Left colon (tissue), 2 donors: ENCODE results near the gene DKK3. TPM values are rescaled to one million over a fixed set of nuclear protein-coding genes. Genes with fewer than 3 reads are reported as not detected.

Experiments
- ATAC-seq: fragments of 200-7000 bp; cut with Tn5 transposase; one replicate; pipeline ENCODE4 v1.9.1; 2020; ENCODE audit warnings: mild to moderate bottlenecking, moderate library complexity
- DNase-seq, 2 donors: peaks; one replicate each; pipeline ENCODE4 v3.0.0-alpha.2; 2020
- intact Hi-C, 2 donors: fragments of 100-400 bp; cut with DNase I in 1 of 2; cut with micrococcal nuclease in 1 of 2; formaldehyde crosslinking; loops; one replicate each; pipeline versions ENCODE4 v1.11.2 to v1.14.0; 2022; cut with DNase I, micrococcal nuclease
- total RNA-seq, 2 donors: library from RNA; stranded (reverse); fragmentation: NEBNext Ultra II Directional; extraction: Animal tissue kit (Norgen Biotek cat#: 25700); gene quantifications; one replicate each; pipeline ENCODE4 v1.2.1, GENCODE V29; 2021
- donor health status: DM: no; HTN: no; CAD: no.
- donor health status: DM: yes; HTN: yes; CAD: no.

DKK3 gene
- total RNA-seq, 2 donors from 2014 or later, result 8.1 to 19.5 TPM

DNA sequence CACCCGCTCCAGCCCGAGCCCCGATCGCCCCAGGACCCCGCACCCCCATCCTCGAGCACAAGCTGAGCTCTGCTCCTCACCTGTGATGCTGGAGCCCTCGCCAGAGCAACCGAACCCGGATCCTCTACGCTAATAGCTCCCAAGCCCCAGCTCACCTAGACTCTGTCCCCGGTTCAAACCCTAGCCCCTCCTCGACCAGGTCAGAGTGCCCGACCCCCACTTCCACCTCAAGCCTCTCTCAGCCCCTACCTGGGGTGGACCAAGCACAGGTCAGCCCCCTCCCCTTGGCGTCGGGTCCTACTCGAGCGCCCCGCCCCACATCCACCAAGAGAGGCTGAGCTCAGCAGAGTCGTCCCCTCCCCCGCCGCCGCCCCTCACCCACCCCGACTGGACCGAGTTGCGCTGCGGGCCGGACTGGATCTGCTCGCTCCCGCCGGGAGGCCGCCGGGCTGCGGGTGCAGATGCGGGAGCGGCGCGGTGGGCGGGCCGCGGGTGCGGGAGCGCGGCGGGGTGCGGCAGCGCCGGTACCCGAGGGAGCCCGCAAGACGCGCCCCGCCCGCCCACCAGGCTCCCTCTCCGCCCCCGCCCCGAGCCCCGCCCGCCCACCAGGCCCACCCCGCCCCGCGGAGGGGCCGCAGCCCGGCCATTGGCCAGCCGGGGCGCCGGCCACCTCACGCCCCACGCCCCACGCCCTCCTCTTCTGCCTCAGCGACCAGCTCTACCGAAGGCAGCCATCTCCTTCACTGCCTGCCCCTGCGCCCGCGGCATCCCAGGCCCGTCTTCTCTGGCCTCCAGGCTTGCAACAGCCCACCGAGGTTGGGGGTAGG, 577 bp upstream of the DKK3 start:
- intact Hi-C loops, result no loop called here
- peak; percentile 49 for ATAC-seq
- DNase-seq, result peak in 1 of 2 donors; percentile 17

DNA sequence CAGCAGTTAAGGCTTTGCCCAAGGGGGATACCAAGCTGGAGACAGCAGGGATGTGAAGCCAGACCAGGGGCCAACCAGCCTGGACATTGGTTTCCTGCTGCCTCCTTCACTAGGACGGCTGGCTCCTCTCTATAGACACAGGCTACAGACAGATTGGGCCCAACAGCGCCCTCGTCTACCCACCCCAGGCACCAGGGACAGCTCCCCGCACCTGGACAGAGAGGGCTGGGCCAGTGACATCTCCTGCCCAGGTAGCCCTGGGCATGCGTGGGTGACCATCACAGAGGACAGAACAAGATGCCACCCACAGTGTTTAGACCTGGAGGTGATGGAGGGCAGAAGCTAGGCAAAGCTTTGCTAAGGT, 1.2 kb downstream of the DKK3 start:
- ATAC-seq (no peak), DNase-seq (no peak)
- intact Hi-C loops, result no loop called here

DNA sequence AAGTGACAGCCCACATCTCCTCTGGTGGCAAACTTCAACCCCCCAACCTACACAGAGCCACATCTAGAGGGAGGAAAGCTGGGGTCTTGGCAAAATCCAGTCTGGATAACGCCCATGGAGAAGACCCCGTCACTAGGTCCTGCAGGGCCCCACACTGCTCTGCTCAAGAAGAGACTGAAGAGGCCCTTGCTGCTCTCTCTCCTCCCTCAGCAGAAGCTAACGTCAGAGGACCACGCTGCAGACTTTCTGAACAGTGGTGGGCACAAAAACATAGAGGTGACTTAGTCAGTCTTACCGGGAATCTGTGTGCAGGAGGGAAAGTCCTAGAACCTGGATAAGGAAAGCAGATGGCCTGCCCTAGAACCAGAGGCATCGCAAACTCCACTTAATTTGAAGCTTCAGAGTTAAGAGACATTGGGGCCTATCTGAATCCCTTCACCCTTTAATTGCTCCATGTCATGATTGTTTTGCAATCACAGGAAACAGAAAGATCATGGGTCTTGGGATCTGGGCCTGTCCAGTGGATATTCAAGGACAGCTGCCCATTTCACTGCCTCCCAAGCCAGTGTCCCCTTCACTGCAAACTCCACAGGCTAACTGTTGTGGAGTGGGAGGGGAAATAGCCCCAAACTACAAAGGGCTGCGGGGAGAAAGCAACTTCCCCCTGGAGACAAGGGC, 1.7 kb downstream of the DKK3 start:
- intact Hi-C loops, result no loop called here
- DNase-seq, result no peak
- ATAC-seq, result no peak

DNA sequence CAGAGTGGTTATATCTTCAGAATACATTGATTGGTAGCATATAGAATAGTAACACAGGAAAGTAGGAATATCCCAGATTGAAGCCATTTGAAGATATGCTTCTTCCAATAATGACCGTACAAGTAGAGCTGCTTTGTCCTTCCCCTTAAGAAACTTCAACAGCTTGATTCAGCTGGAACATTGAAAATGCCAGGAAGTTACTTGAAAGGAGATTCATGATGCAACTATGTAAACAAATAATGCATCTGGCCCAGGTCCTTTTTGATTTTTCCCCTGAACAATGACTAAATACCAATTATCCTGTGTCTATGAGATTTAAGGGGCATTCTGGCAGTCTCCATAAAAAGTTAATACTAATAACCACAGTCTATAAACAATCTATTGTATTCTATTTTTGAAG, 3.0 kb downstream of the DKK3 start:
- no peak for DNase-seq
- no peak for ATAC-seq
- intact Hi-C loops, result no loop called here

DNA sequence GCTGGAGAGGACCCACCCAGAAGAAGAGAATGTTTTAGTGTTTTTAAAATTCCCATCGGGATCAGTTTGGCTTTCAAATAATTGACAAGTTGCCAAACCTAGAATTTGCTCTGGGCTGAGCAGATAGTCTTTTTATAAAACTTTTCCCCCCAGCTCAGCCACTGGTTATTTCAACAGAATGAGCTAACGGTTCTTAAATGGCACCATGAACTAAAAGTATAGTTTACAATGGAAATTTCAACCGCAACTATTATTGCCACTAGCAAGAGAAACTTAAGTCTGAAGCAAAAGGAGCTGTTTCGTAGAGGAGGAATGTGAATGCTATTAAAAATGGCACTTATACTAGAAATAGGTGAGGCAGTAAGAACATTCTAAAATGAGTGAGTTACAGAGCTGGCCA, 3.4 kb downstream of the DKK3 start:
- intact Hi-C loops, result no loop called here
- no peak for ATAC-seq
- DNase-seq, result no peak

DNA sequence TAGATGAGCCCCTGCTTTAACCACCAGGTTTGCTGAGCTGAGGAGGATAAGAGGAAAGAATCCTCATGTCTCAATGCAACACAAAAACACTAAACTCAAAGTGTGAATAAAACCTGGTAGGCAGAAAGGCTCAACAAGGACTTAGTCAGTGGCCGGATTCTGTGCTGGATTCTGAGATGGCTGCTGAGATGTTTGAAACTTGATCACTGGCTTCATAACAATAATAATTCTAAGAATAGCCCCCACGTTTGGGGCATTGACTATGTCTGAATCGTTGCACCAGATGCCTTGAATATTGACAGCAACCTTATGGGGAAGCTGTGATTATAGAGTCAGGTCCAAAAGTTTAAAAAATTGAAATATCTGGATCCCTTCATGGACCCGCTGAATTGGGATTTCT, 4.6 kb downstream of the DKK3 start:
- ATAC-seq (no peak), DNase-seq (no peak)
- intact Hi-C loops, result no loop called here

DNA sequence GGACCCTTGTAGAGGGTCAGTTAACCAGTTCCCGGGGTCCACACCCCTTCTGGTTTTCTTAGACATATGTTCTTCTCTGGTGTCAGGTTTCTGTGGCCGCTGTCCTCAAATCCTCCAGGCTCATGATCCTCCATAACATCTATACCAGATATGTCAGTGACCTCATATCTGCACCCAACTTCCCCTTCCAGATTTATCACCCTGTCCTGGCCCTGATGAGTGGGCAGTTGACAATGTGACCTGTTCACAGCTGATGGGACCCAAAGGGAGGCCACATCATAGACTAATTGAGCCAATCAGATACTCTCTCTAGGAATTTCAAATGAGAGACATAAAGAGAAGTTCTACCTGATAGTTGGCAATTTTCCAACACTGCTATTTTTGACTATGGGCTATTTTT, 5.1 kb downstream of the DKK3 start:
- DNase-seq, result no peak
- intact Hi-C loops, result no loop called here
- ATAC-seq, result no peak

DNA sequence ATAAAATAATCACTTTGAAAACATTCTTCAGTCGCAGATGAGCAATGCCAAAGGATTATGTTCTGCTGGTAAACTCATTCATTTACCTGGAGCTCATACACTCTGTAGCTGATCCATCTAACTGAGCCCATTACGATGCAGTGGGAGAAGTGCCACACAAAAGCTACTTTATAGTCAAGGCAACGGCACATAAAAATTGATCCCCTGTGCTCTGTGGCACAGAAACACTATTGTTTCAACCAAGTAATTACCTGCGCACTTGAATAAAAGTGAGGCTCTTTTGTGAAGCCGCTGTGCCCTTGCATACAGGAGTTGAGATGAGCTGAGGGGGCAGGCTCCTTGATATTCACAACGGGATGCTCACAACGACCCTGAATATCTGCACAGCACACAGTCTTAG, 7.2 kb downstream of the DKK3 start:
- ATAC-seq, result no peak
- DNase-seq, result no peak
- intact Hi-C loops, result no loop called here

DNA sequence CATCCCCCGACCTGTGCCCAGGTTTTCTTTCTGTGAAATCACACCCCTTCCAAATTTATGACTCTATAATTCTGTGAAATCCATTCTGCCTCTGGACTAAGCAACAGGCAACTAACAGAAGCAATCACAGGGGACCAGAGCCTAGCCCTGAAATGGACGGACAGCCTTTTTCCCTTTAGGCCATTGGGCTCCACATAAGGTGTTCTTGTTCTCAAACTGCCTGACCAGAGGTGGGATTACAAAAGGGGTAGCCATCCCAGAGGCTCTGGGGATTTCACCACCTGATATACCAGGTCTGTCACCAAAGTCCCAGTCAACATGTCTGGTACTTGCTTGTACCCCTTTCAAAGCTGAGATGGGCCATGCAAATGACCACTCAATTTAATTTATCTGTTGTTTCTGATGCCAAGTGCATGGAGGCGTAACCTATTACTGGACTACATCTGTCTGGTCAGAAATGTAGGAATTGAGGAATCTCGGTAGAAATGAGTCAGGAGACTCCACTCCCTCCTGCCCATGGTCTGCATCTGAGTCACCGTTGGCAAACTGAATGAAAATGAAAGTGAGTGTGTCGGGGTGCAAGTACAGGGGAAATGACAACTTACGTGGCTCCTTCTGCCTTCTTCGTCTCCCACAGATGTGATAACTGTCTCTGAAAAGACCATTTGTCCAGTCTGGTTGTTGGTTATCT, 10.2 kb downstream of the DKK3 start:
- DNase-seq (no peak), ATAC-seq (no peak)
- intact Hi-C loops, result no loop called here

DNA sequence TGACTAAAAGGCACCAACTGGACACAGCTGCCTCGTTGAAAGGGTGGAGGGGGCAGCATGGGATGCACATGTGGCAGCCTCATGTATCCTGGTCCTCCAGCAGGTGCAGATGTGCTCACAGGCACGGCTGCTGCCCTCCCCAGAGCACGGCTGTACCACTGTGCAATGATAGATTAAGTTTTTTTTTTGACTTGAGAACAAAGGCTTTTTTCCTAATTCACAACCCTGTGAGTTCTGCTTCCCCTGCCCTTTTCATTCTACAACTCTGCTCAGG, 11.4 kb downstream of the DKK3 start:
- intact Hi-C loops, result no loop called here
- ATAC-seq (no peak), DNase-seq (no peak)

DNA sequence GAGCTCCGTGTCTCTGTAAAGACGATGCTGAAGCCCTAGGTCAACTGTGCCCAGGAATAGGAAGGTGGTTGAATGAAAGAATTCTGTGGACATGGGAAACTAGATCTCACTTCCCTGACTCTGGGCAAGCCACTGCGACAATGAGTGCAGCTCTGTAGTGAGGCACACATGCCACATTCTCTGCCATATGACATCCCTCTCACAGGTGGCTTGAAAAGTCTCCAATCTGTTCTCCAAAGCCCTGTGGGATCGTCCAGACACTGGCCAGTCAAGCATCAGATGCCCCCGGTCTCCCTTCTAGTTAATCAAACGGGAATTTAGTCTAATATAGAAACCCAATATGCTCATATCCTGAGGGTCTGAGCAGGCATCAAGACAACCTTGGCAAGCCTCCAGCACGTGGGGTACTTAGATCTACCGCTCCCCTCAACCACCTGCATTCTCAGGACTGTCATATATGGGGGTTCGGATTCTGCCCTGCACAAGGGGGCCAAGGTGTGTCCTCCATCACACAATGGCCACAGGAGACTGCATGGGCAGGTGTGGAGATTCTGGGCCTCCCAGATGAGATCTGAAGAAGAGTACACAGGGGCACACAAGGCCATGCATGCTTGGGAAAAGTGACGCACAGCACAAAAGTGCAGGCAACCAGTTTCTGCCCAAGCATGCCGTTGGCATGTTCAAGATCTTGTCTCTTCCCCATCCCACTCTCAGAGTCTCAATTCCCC, 11.9 kb downstream of the DKK3 start:
- DNase-seq (no peak), ATAC-seq (no peak)
- intact Hi-C loops, result no loop called here

DNA sequence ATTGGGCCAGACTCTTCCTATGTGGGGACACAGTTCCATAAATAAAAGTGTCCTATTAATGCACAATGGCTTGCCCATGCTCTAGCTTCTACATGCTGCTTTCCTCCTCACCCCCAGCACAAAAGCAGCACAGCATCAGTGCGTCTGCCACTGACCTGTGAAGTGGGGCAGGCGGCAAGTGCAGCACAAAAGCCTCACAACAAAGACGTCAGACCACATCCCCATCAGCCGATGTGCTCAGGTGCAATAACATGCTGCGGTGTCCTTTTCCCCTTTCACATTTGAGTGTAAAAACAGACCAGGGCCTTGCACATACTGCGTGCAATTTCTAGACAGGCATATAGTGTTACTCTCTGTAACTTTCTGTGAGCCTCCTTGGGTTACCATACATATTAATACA, 12.8 kb downstream of the DKK3 start:
- ATAC-seq (no peak), DNase-seq (no peak)
- intact Hi-C loops, result no loop called here

DNA sequence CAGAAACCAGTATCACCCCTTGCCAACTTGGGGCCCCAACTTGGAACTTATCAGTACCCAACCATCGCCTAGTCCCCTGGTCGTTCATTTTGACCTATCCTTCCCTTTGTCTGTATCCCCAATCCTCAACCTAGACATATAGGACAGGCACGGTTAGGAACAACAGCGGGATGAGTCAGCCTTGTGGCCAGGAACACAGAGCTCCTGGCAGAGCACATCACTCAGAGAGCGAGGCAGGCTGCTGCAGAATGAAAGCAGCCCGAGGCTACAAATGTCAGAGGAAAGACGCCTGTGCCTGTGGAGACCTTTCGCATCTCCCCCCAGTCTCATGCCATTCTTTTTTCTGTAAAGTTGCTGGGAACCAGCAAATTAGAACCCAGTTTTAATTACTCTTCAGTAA, 14.6 kb downstream of the DKK3 start:
- no peak for DNase-seq
- ATAC-seq, result no peak
- intact Hi-C loops, result no loop called here

DNA sequence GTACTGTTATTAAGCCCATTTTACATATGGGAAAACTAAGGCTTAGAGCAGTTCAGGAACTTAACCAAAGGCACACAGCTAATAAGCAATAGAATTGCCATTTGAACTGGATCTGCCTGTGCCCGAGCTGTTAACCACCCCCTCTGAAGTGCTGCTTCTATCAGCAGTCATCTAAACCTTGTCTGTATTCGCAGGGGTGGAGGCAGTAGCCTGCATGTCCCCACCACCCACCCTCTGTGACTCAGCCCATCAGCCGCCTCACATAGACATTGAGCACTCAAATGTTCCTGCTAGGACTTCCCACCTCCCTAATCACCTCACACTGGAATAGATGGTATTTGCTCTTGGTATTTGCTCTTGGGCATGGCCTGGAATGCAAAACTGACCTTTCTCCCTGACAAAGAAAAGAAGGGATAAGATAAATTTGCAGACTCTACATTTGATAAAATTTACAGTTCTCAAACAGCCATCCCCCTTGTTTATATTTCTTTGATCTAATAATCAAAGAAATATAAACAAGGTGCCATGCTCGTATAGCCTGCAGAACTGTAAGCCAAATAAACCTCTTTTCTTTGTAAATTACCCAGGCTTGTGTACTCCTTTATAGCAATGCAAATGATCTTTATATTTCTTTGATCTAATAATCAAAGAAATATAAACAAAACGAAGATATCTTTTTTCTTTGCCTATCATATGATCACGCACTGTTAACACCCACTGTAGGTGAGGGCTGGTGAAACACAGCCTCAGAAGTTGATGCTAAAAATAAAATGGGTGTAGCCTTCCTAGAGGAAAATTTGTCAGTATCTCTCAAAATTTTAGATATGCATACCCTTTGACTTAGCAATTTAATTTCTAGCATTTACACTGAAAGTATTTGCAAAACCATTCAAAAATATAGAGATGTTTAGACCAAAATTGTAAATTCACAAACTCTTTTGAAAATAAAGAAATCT, 15.9 kb downstream of the DKK3 start:
- DNase-seq, result no peak
- peak; percentile 75 for ATAC-seq
- intact Hi-C loops, result no loop called here

DNA sequence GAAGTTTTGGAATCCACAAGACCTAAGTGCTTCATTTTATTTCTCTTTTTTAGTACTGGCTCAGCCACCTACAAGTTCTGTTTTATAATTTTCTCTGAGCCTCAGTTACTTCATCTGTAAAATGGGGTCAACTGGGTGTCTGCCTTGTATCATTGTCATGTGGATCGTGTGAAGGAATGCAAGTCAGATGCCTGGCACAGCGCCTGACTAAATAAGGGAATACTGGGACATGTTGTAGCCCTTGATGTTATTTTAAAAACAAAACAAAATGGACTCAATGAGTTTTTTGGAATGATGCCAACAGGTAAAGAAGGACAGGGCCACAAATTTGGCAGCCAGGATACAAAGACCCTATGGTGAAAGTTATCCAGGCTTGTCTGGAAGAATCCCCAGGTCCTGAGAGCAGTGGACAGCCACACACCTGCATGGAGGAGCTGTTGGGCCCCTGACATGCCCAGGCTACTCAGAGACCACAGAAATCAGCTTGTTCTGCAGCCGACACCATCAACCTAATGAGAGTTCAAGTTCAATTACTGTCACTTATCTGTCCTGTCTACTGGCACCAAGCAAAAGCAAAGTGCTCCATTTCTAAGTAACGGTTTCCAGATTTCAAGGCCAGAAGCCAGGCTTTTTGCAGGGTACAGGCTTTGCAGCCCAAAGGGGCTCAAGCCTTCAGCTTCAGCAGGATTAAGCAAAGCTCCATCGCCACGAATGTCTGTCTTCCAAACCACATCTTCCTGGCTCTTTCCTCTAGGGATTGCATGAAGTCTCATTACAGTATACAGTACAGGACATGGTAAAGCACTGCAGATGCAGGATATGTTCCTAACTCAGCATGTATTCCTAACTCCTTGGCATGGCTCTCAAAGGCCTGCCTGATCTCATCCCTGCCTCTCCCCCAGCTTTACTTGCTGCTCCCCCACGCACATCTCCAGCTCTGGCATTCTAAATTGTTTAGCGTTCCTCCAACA, 18.4 kb downstream of the DKK3 start:
- intact Hi-C loops, result no loop called here
- no peak for DNase-seq

DNA sequence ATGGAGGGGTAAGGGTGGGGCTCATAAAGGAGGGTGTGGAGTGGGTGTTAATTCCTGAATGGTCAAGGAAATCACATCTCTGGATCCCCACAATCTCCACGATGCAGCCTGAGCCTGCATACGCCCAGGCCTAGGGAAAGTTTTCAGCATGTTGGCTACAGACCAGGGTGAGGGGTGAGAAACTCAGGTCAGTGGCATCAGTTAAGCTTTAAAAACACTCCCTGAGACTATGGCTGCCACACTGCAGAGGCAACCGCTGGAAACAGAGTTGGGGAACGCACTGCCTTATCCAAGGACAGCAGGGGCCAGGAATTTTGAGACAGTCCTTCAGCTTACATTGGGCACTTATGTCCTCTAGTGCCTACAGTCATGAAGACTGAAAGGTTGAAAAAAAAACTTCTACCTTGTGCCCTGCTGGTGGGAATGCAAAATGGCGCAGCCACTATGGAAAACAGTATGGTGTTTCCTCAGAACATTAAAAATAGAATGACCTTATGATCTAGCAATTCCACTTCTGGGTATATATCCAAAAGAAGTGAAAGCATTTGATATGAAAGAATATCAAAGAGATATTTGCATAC, 19.7 kb downstream of the DKK3 start:
- DNase-seq (no peak), ATAC-seq (no peak)
- intact Hi-C loops, result no loop called here

More for the DNA sequence above, 18.4 kb downstream of the DKK3 start:
- no peak for ATAC-seq

DNA sequence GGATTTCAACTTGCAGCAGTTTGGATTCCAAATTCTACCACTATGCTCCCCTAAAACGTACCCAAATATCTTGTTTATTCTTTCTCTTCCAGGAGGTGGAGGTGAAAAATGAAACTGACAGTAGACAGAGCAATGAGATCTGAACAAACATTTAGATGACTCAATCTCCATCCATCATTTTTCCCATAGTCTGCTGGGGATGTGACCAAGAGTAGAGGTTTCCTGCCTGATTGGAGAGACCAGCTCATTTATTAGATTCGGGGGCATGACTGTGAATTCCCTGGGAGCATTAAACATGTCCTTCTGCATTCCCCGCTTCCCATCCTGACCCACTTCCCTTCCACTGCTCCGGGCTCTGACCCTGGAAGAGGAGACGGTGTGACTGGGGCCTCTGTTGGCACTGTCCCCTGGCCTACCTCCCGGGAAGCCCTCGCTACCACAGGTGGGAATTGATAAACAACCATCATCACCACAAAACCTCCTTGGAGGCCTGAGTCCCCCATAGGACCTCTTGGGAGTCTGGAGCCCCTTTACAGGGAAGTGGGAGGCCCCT, 20.3 kb downstream of the DKK3 start:
- DNase-seq (no peak), ATAC-seq (no peak)
- intact Hi-C loops, result no loop called here
